Motor neuron (in vitro differentiated cells): ENCODE results near the gene SNX4. TPM values are rescaled to one million over a fixed set of nuclear protein-coding genes. Genes with fewer than 3 reads are reported as not detected.
"Not testable (repeated sequence)": the region's sequence is repeated elsewhere in the genome, so short reads cannot be mapped to it uniquely, and the experiment has no call there.

Source experiments
- ATAC-seq, 8 experiments: fragments of 200-7000 bp; cut with Tn5 transposase; replicated peaks in 6 of 8; 2 replicates each; pipeline ENCODE4 v1.8.0; 2021; ENCODE audit warnings: mild to moderate bottlenecking in 8 of 8, moderate library complexity in 8 of 8
- H3K27ac ChIP-seq, 2 donors: fragments of 250-450 bp; sonication (Bioruptor Pico); 2 replicates each; pipeline ENCODE4 v1.9.0; 2021; ENCODE audit warnings: antibody characterized with exemption in 2 of 2, mild to moderate bottlenecking in 2 of 2, moderate library complexity in 1 of 2
- H3K4me1 ChIP-seq, 2 donors: fragments of 250-450 bp; sonication (Bioruptor Pico); replicated peaks in 1 of 2; 2 replicates each; pipeline ENCODE4 v1.6.1; 2021; ENCODE audit warnings: antibody characterized with exemption in 2 of 2, mild to moderate bottlenecking in 2 of 2, moderate library complexity in 1 of 2
- H3K4me3 ChIP-seq, 5 donors: fragments of 250-450 bp; sonication (Bioruptor Pico); 2 replicates each; pipeline ENCODE4 v1.9.0; 2021; ENCODE audit warnings: antibody characterized with exemption in 5 of 5, mild to moderate bottlenecking in 5 of 5, moderate library complexity in 4 of 5
- WGBS, 10 experiments: fragments of 450-650 bp; shearing (Covaris generic); methylation state at CpG; one replicate each; pipeline ENCODE4 v1.0.0; 2022; 5-methylcytosine and 5-hydroxymethylcytosine counted together
- in situ Hi-C, 9 experiments: fragments of 400-800 bp; cut with MboI; loops; one replicate each; pipeline ENCODE4 v1.15.0; 2021; ENCODE audit warnings: low sequenced_read_pairs in 9 of 9, low pct_unique_long_range_greater_than_20kb in 2 of 9; ENCODE audit not compliant: unreplicated experiment in 9 of 9
- total RNA-seq, 8 experiments: library from RNA; unstranded; fragments of 300-600 nt; gene quantifications; 2 replicates each; pipeline versions ENCODE4 v1.2.3 to v1.2.4, GENCODE V29; 2022

The SNX4 gene
- total RNA-seq, 8 experiments from 2014 or later: 15.2 to 55.2 (median 30.5) TPM

- WGBS, 10 experiments: 48 to 96% (median 87%) methylated on average over 3 to 7 of the region's 7 CpGs; no CpG with 5 or more reads in 1 of the 10 experiments
- Histone ChIP-seq H3K27ac (no peak overlapping the region), H3K4me3 (no peak overlapping the region), H3K4me1 (no peaks in the 10 kb centered on the region)
- in situ Hi-C loops: loop anchor here in 5 of 9 experiments (25.0 kb wide), 6 partner anchors 391 to 691 kb away; partner anchors contain the start of genes MUC13 (in 2 of the 5) and UMPS (in 1 of the 5)
- peak in 1 of 8 experiments; percentile 40 for ATAC-seq
Observed at GRCh38 chr3:125428216-125428830, 91.7 kb downstream of the SNX4 start.

GRCh38 chr3:125418306-125418705, 101.7 kb downstream of the SNX4 start:
- Histone ChIP-seq H3K4me3 (no peak overlapping the region), H3K27ac (no peak overlapping the region), H3K4me1 (no peaks in the 10 kb centered on the region)
- no peak for ATAC-seq
- in situ Hi-C loops: no loop called here
- WGBS, 10 experiments: 24 to 100% (median 80%) methylated on average over 1 to 4 of the region's 4 CpGs; no CpG with 5 or more reads in 2 of the 10 experiments

- WGBS, 10 experiments: 64 to 100% (median 88%) methylated on average over 2 to 3 of the region's 3 CpGs; no CpG with 5 or more reads in 5 of the 10 experiments
Observed at GRCh38 chr3:125416235-125416634, 103.8 kb downstream of the SNX4 start.

GRCh38 chr3:125414669-125415068, 105.3 kb downstream of the SNX4 start:
- in situ Hi-C loops: no loop called here
- Histone ChIP-seq H3K4me3 (no peak overlapping the region), H3K4me1 (no peaks in the 10 kb centered on the region), H3K27ac (no peak overlapping the region)
- peak in 3 of 8 experiments; percentile 52 to 86 (median 79) for ATAC-seq
- WGBS, 10 experiments: 8 to 86% (median 65%) methylated on average over 2 to 7 of the region's 8 CpGs; no CpG with 5 or more reads in 4 of the 10 experiments

More at GRCh38 chr3:125416235-125416634, 103.8 kb downstream of the SNX4 start:
- ATAC-seq: no peak
- H3K27ac ChIP-seq: no peak overlapping the region
- in situ Hi-C loops: no loop called here
- no peak overlapping the region for H3K4me3 ChIP-seq
- H3K4me1 ChIP-seq: no peaks in the 10 kb centered on the region

GRCh38 chr3:125410922-125411321, 109.1 kb downstream of the SNX4 start:
- Histone ChIP-seq H3K4me3 (no peak overlapping the region), H3K27ac (no peak overlapping the region), H3K4me1 (no peaks in the 10 kb centered on the region)
- in situ Hi-C loops: no loop called here
- no peak for ATAC-seq
- WGBS, 10 experiments: 0 to 100% (median 76%) methylated on average over 1 to 6 of the region's 6 CpGs

GRCh38 chr3:125406070-125406469, 113.9 kb downstream of the SNX4 start:
- in situ Hi-C loops: no loop called here
- no peak for ATAC-seq
- no peak overlapping the region for H3K4me3 ChIP-seq
- H3K27ac ChIP-seq: no peak overlapping the region
- WGBS, 10 experiments: 67 to 100% (median 79%) methylated on average over 1 to 2 of the region's 2 CpGs; no CpG with 5 or more reads in 2 of the 10 experiments
- H3K4me1 ChIP-seq: peaks cover 11 to 15% of the 10 kb centered on the region in 2 donors

- H3K4me3 ChIP-seq, H3K27ac ChIP-seq, ATAC-seq, in situ Hi-C loops: not testable (repeated sequence)
- H3K4me1 ChIP-seq: peaks cover 11 to 15% of the 10 kb centered on the region in 2 donors
- 71 to 100% (median 88%) methylated on average over 2 to 4 of the region's 4 CpGs; no CpG with 5 or more reads in 2 of the 10 experiments for WGBS, 10 experiments
Observed at GRCh38 chr3:125405515-125405914, 114.5 kb downstream of the SNX4 start.

GRCh38 chr3:125403789-125404188, 116.2 kb downstream of the SNX4 start:
- 17 to 100% (median 100%) methylated on average over 1 to 2 of the region's 2 CpGs; no CpG with 5 or more reads in 5 of the 10 experiments for WGBS, 10 experiments
- Histone ChIP-seq H3K4me3 (no peak overlapping the region), H3K4me1 (peaks cover 11 to 15% of the 10 kb centered on the region in 2 donors), H3K27ac (no peak overlapping the region)
- peak in 1 of 8 experiments; percentile 19 for ATAC-seq
- in situ Hi-C loops: no loop called here

- 12 to 100% (median 33%) methylated on average over 1 to 2 of the region's 2 CpGs; no CpG with 5 or more reads in 5 of the 10 experiments for WGBS, 10 experiments
- H3K27ac ChIP-seq: no peak overlapping the region
- peak in 6 of 8 experiments; percentile 44 to 91 (median 74) for ATAC-seq
Observed at GRCh38 chr3:125402639-125403038, 117.4 kb downstream of the SNX4 start.

GRCh38 chr3:125401402-125401801, 118.6 kb downstream of the SNX4 start:
- ATAC-seq: peak in 1 of 8 experiments; percentile 16
- WGBS, 10 experiments: 0 to 88% (median 33%) methylated on average over 1 of the region's 1 CpG; no CpG with 5 or more reads in 5 of the 10 experiments
- Histone ChIP-seq H3K27ac (no peak overlapping the region), H3K4me1 (peaks cover 11 to 15% of the 10 kb centered on the region in 2 donors), H3K4me3 (no peak overlapping the region)
- in situ Hi-C loops: no loop called here

More at GRCh38 chr3:125402639-125403038, 117.4 kb downstream of the SNX4 start:
- Histone ChIP-seq H3K4me1 (peaks cover 11 to 15% of the 10 kb centered on the region in 2 donors), H3K4me3 (no peak overlapping the region)
- in situ Hi-C loops: no loop called here

GRCh38 chr3:125398952-125399351, 121.0 kb downstream of the SNX4 start:
- Histone ChIP-seq H3K27ac (no peak overlapping the region), H3K4me1 (peaks cover 11 to 15% of the 10 kb centered on the region in 2 donors), H3K4me3 (no peak overlapping the region)
- in situ Hi-C loops: no loop called here
- WGBS, 10 experiments: 0 to 60% (median 32%) methylated on average over 1 of the region's 1 CpG; no CpG with 5 or more reads in 4 of the 10 experiments
- peak in 3 of 8 experiments; percentile 48 to 71 (median 62) for ATAC-seq
